Measurements from ENCODE around the gene LY6G5C. TPM values are rescaled to one million over a fixed set of nuclear protein-coding genes. Genes with fewer than 3 reads are reported as not detected.

The LY6G5C gene
- total RNA-seq: 1 to 10 TPM in 1 of 3 donors, under 1 TPM in 2; 0.33 to 1.9 (median 0.64) TPM

- DNase-seq (ENCODE audit: low spot score in 2 of 2): peak; percentile 83 to 87
- H3K27me3 ChIP-seq: no peaks in the 10 kb centered on the region
- H3K36me3 ChIP-seq: no peaks in the 10 kb centered on the region
- intact Hi-C loops (cut with DNase I; ENCODE audit: low total_unique reads): loop anchor here (5.0 kb wide), 1 partner anchor 157 kb away; no protein-coding TSS in a partner anchor
- H3K27ac ChIP-seq: peak within 1 kb of the TSS; percentile 73 to 79
- no peaks in the 10 kb centered on the region for H3K4me1 ChIP-seq
- peak within 1 kb of the TSS; percentile 45 to 75 (median 58) for H3K4me3 ChIP-seq
- no peaks in the 10 kb centered on the region for H3K9me3 ChIP-seq
- TF ChIP-seq CTCF (IDR thresholded peaks at IDR 0.05): peak; percentile 47 to 81 (median 76)
- TF ChIP-seq POLR2A (IDR thresholded peaks at IDR 0.05): no peak
- peak; percentile 46 to 66 (median 66) for TF ChIP-seq POLR2AphosphoS5 (IDR thresholded peaks at IDR 0.05)
Observed at GRCh38 chr6:31680226-31681134, at the start of gene LY6G5C. LY6G5C (minus strand) TSS chr6:31681067; CDS start chr6:31680373, 694 bp downstream.

- TF ChIP-seq POLR2AphosphoS5 (IDR thresholded peaks at IDR 0.05) (peak in 1 of 3 donors; percentile 22), POLR2A (IDR thresholded peaks at IDR 0.05) (peak; percentile 32), CTCF (IDR thresholded peaks at IDR 0.05) (no peak)
- Histone ChIP-seq H3K36me3 (peaks cover 6% of the 10 kb centered on the region), H3K9me3 (no peaks in the 10 kb centered on the region), H3K4me3 (peak overlapping the region; percentile 82 to 92 (median 88)), H3K4me1 (peaks cover 9 to 11% of the 10 kb centered on the region in 2 donors), H3K27ac (peak overlapping the region; percentile 97 to 98), H3K27me3 (no peaks in the 10 kb centered on the region)
- peak; percentile 73 to 82 for DNase-seq (ENCODE audit: low spot score in 2 of 2)
- intact Hi-C loops (cut with DNase I; ENCODE audit: low total_unique reads): loop anchor here (5.0 kb wide), 1 partner anchor 102 kb away; no protein-coding TSS in a partner anchor
Observed at GRCh38 chr6:31729979-31730630, 49.2 kb upstream of the LY6G5C start.

GRCh38 chr6:31729515-31729978 lies 48.7 kb upstream of the LY6G5C start:
- Histone ChIP-seq H3K36me3 (peaks cover 6% of the 10 kb centered on the region), H3K4me3 (peak overlapping the region; percentile 82 to 92 (median 88)), H3K4me1 (peaks cover 6 to 11% of the 10 kb centered on the region in 2 donors), H3K27me3 (no peaks in the 10 kb centered on the region), H3K9me3 (no peaks in the 10 kb centered on the region), H3K27ac (peak overlapping the region; percentile 97 to 98)
- intact Hi-C loops (cut with DNase I; ENCODE audit: low total_unique reads): loop anchor here (5.0 kb wide), 1 partner anchor 103 kb away; no protein-coding TSS in a partner anchor
- DNase-seq (ENCODE audit: low spot score in 2 of 2): peak; percentile 91 to 95
- TF ChIP-seq POLR2AphosphoS5 (IDR thresholded peaks at IDR 0.05): peak; percentile 89 to 90 (median 89)
- peak; percentile 60 to 82 (median 65) for TF ChIP-seq CTCF (IDR thresholded peaks at IDR 0.05)
- TF ChIP-seq POLR2A (IDR thresholded peaks at IDR 0.05): peak; percentile 28

- Histone ChIP-seq H3K27ac (peak within 1 kb of the TSS; percentile 97 to 98), H3K9me3 (no peaks in the 10 kb centered on the region), H3K4me1 (peaks cover 0 to 5% of the 10 kb centered on the region in 2 donors), H3K4me3 (peak within 1 kb of the TSS; percentile 82 to 92 (median 88)), H3K36me3 (peaks cover 6% of the 10 kb centered on the region), H3K27me3 (no peaks in the 10 kb centered on the region)
- no peak for DNase-seq (ENCODE audit: low spot score in 2 of 2)
- TF ChIP-seq POLR2AphosphoS5 (IDR thresholded peaks at IDR 0.05) (no peak), POLR2A (IDR thresholded peaks at IDR 0.05) (no peak), CTCF (IDR thresholded peaks at IDR 0.05) (no peak)
- intact Hi-C loops (cut with DNase I; ENCODE audit: low total_unique reads): loop anchor here (5.0 kb wide), 1 partner anchor 103 kb away; no protein-coding TSS in a partner anchor
Observed at GRCh38 chr6:31728767-31729514, 48.1 kb upstream of the LY6G5C start, which contains the start of gene DDAH2. DDAH2 (minus strand) TSS chr6:31729299; CDS start chr6:31729161, 138 bp downstream.
